Right ventricle myocardium inferior (tissue), 1 donor: ENCODE results near the gene NEGR1. TPM values are rescaled to one million over a fixed set of nuclear protein-coding genes. Genes with fewer than 3 reads are reported as not detected.

Source experiments
- ATAC-seq: fragments of 200-7000 bp; cut with Tn5 transposase; one replicate; pipeline ENCODE4 v1.9.1; 2020; ENCODE audit warnings: mild to moderate bottlenecking, moderate library complexity
- DNase-seq: peaks from one replicate; pipeline ENCODE4 v3.0.0; 2021; ENCODE audit errors: missing footprints
- intact Hi-C: fragments of 100-400 bp; cut with DNase I; formaldehyde crosslinking; loops from one replicate; pipeline ENCODE4 v1.11.0; 2022
- total RNA-seq: library from RNA; stranded (reverse); fragmentation: NEBNext Ultra II Directional; extraction: Animal tissue kit (Norgen Biotek cat#: 25700); gene quantifications from one replicate; pipeline ENCODE4 v1.2.1, GENCODE V29; 2021
- donor health status: DM: no; HTN: yes; CAD: no; lungs with severe emphysema.

The NEGR1 gene
- total RNA-seq, 1 donor from 2014 or later: 15.2 TPM

- intact Hi-C loops: no loop called here
- DNase-seq: no peak
- ATAC-seq: no peak
Measured at GRCh38 chr1:71843012-71843411, 439.3 kb downstream of the NEGR1 start.

GRCh38 chr1:71839876-71840275, 442.5 kb downstream of the NEGR1 start:
- DNase-seq: no peak
- no peak for ATAC-seq
- intact Hi-C loops: no loop called here

- intact Hi-C loops: no loop called here
- DNase-seq (no peak), ATAC-seq (no peak)
Measured at GRCh38 chr1:71836904-71837303, 445.4 kb downstream of the NEGR1 start.

GRCh38 chr1:71835442-71835813, 446.9 kb downstream of the NEGR1 start:
- no peak for ATAC-seq
- intact Hi-C loops: no loop called here
- DNase-seq: no peak

GRCh38 chr1:71834601-71835441, 447.5 kb downstream of the NEGR1 start:
- ATAC-seq (peak; percentile 59), DNase-seq (no peak)
- intact Hi-C loops: no loop called here

- intact Hi-C loops: no loop called here
Measured at GRCh38 chr1:71831646-71832045, 450.7 kb downstream of the NEGR1 start.

GRCh38 chr1:71829346-71829745, 453.0 kb downstream of the NEGR1 start:
- no peak for DNase-seq
- ATAC-seq: no peak
- intact Hi-C loops: no loop called here

More at GRCh38 chr1:71831646-71832045, 450.7 kb downstream of the NEGR1 start:
- DNase-seq (no peak), ATAC-seq (no peak)

GRCh38 chr1:71828431-71829012, 453.8 kb downstream of the NEGR1 start:
- no peak for DNase-seq
- intact Hi-C loops: no loop called here
- ATAC-seq: no peak

- ATAC-seq (no peak), DNase-seq (no peak)
- intact Hi-C loops: no loop called here
Measured at GRCh38 chr1:71823708-71824305, 458.5 kb downstream of the NEGR1 start.

GRCh38 chr1:71817028-71817427, 465.3 kb downstream of the NEGR1 start:
- DNase-seq: no peak
- intact Hi-C loops: no loop called here
- ATAC-seq: no peak

- ATAC-seq (no peak), DNase-seq (no peak)
- intact Hi-C loops: no loop called here
Measured at GRCh38 chr1:71809085-71809484, 473.3 kb downstream of the NEGR1 start.

GRCh38 chr1:71804140-71804539, 478.2 kb downstream of the NEGR1 start:
- DNase-seq: peak; percentile 55
- intact Hi-C loops: no loop called here
- ATAC-seq: no peak

- no peak for ATAC-seq
- intact Hi-C loops: no loop called here
- no peak for DNase-seq
Measured at GRCh38 chr1:71796006-71796405, 486.3 kb downstream of the NEGR1 start.

- intact Hi-C loops: no loop called here
- no peak for DNase-seq
- no peak for ATAC-seq
Measured at GRCh38 chr1:71792264-71792663, 490.1 kb downstream of the NEGR1 start.

- no peak for DNase-seq
- intact Hi-C loops: no loop called here
- ATAC-seq: no peak
Measured at GRCh38 chr1:71788113-71788512, 494.2 kb downstream of the NEGR1 start.

GRCh38 chr1:71787699-71788098, 494.6 kb downstream of the NEGR1 start:
- no peak for ATAC-seq
- intact Hi-C loops: no loop called here

GRCh38 chr1:71786218-71786617, 496.1 kb downstream of the NEGR1 start:
- intact Hi-C loops: no loop called here
- ATAC-seq (peak; percentile 77), DNase-seq (no peak)

More at GRCh38 chr1:71787699-71788098, 494.6 kb downstream of the NEGR1 start:
- DNase-seq: no peak

- DNase-seq: no peak
- peak; percentile 39 for ATAC-seq
- intact Hi-C loops: no loop called here
Measured at GRCh38 chr1:71785450-71785849, 496.9 kb downstream of the NEGR1 start.

GRCh38 chr1:71785000-71785399, 497.3 kb downstream of the NEGR1 start:
- intact Hi-C loops: no loop called here
- ATAC-seq: no peak
- DNase-seq: no peak

- ATAC-seq (no peak), DNase-seq (no peak)
- intact Hi-C loops: no loop called here
Measured at GRCh38 chr1:71784241-71784640, 498.1 kb downstream of the NEGR1 start.
